ENCODE data around the gene IFI16. TPM values are rescaled to one million over a fixed set of nuclear protein-coding genes. Genes with fewer than 3 reads are reported as not detected.

The IFI16 gene
- total RNA-seq, 1 experiment from 2014 or later, result 2.9 TPM

DNA sequence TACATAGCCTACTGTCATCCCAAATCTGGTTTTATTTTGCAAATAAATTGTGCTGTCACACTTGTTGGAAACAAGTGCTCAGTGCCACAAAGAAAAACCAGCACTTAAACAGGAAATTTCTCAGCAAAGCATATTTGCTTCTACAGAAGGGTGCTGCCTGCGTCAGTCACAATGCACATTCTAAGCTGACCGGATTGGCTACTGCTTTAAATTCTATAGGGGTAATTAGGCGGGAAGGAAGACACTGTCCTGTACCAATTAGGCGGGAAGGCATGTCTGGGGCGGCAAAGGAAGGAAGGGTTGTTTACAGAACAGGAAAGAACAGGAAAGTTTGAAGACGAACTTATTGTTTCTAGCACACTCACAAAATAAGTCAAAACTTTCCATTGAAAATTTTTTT lies 2.8 kb downstream of the IFI16 start:
- Histone ChIP-seq H3K27ac (ENCODE audit: insufficient read length, low read depth, low read length) (no peak overlapping the region), H3K4ac (ENCODE audit: low read depth, low read length) (no peak overlapping the region), H4K91ac (ENCODE audit: insufficient read length, low read depth, low read length) (no peak overlapping the region), H2BK15ac (ENCODE audit: low read depth, low read length) (no peak overlapping the region), H3K23me2 (ENCODE audit: insufficient read length, low read depth, low read length, poor library complexity, severe bottlenecking) (no peaks in the 10 kb centered on the region), H3K4me1 (ENCODE audit: insufficient read depth, low read length) (peaks cover 4% of the 10 kb centered on the region; the same call in 1 of the 2 replicates), H3K27me3 (ENCODE audit: insufficient read depth, low read length) (peaks cover 5% of the 10 kb centered on the region; the same call in 1 of the 2 replicates), H3T11ph (ENCODE audit: low read length) (no peak overlapping the region), H3K14ac (ENCODE audit: insufficient read depth, low read length) (no peak overlapping the region), H2BK120ac (ENCODE audit: low read depth, low read length, poor library complexity, severe bottlenecking) (no peak overlapping the region), H3K56ac (ENCODE audit: insufficient read length, low read depth, low read length) (no peak overlapping the region), H2BK12ac (ENCODE audit: insufficient read length, low read depth, low read length) (no peak overlapping the region), H4K5ac (ENCODE audit: insufficient read length, low read depth, low read length) (no peak overlapping the region), H2BK5ac (ENCODE audit: insufficient read length, low read length) (no peak overlapping the region), H2BK20ac (ENCODE audit: low read depth, low read length, poor library complexity, severe bottlenecking) (no peak overlapping the region), H3K79me1 (ENCODE audit: insufficient read depth, low read depth, low read length, poor library complexity, severe bottlenecking) (no peaks in the 10 kb centered on the region), H4K8ac (replicated peaks; ENCODE audit: insufficient read length, low read depth, low read length) (no peak overlapping the region), H3K9me3 (ENCODE audit: control insufficient read depth, low read depth, low read length) (no peaks in the 10 kb centered on the region), H2AK5ac (ENCODE audit: insufficient read length, low read length) (no peak overlapping the region), H3K23ac (ENCODE audit: insufficient read length, low read depth, low read length) (no peak overlapping the region), H3K79me2 (ENCODE audit: insufficient read depth, low read length) (no peaks in the 10 kb centered on the region), H4K20me1 (ENCODE audit: control insufficient read depth, insufficient read depth, insufficient read length) (no peaks in the 10 kb centered on the region), H3K18ac (ENCODE audit: insufficient read length, low read depth, low read length) (no peak overlapping the region), H2AFZ (ENCODE audit: low read length) (no peak overlapping the region), H3K9ac (ENCODE audit: extremely low read depth, insufficient read length, low read length) (no peak overlapping the region), H3K4me2 (ENCODE audit: insufficient read depth, insufficient read length, low read length) (no peak overlapping the region)
- TF ChIP-seq, protein P1, sequence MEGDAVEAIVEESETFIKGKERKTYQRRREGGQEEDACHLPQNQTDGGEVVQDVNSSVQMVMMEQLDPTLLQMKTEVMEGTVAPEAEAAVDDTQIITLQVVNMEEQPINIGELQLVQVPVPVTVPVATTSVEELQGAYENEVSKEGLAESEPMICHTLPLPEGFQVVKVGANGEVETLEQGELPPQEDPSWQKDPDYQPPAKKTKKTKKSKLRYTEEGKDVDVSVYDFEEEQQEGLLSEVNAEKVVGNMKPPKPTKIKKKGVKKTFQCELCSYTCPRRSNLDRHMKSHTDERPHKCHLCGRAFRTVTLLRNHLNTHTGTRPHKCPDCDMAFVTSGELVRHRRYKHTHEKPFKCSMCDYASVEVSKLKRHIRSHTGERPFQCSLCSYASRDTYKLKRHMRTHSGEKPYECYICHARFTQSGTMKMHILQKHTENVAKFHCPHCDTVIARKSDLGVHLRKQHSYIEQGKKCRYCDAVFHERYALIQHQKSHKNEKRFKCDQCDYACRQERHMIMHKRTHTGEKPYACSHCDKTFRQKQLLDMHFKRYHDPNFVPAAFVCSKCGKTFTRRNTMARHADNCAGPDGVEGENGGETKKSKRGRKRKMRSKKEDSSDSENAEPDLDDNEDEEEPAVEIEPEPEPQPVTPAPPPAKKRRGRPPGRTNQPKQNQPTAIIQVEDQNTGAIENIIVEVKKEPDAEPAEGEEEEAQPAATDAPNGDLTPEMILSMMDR (conservative IDR thresholded peaks at IDR 0.05), result no peak
- Mint-ChIP-seq H3K4me1 (peaks cover 21 to 26% of the 10 kb centered on the region in 2 experiments), H3K4me3 (no peak overlapping the region), H3K36me3 (ENCODE audit: insufficient read depth in 1 of 3, low read depth in 3 of 3) (no peaks in the 10 kb centered on the region), H3K27me3 (ENCODE audit: low read depth) (peaks cover 6% of the 10 kb centered on the region; the same call in 1 of the 2 replicates), H3K9me3 (no peaks in the 10 kb centered on the region), H3K27ac (no peak overlapping the region)
- WGBS (ENCODE audit: extremely low coverage, insufficient read length, low lambda C conversion rate), result no CpG with 5 or more reads among the region's 6 CpGs
- no peak for DNase-seq
